GM12873 (cell line): ENCODE data around the gene LRIF1.

Experiments used
- TF ChIP-seq, protein P1 (sequence below): IDR thresholded peaks from 2 replicates; pipeline ENCODE4 v1.5.1; 2012; ENCODE audit warnings: low read depth, mild to moderate bottlenecking, moderate library complexity, low read length, control low read depth; ENCODE audit not compliant: insufficient read depth; ENCODE audit errors: missing control alignments

The LRIF1 gene

DNA sequence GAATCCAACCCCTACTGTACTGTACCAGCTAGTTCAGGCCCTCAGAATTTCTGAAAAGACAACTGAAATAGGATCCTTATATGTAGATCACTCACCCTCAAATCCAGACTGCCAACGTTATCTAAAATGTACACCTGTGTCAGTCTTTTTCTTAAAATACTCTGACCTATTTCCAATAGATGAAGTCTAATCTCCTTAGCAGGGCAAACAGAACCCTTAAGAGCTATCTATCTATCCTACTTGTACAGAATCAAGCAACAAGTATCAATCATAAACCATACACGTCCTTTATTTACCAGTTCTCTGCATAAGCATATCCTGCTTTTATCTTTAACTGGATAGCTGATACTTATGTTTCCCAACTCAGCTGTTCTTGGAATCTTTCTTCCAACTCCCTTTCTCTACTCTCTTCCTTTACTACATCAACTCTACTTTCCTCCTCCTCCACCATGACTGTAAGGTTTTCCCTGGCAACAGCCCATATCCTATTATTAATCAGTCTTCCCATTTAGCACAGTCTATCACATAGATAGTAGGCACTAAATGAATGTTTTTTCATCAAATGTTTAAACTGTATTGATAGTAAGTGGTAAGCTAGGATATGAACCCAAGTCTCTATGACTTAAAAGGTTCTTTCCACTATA is 2.8 kb downstream of the LRIF1 start:
- TF ChIP-seq, protein P1, sequence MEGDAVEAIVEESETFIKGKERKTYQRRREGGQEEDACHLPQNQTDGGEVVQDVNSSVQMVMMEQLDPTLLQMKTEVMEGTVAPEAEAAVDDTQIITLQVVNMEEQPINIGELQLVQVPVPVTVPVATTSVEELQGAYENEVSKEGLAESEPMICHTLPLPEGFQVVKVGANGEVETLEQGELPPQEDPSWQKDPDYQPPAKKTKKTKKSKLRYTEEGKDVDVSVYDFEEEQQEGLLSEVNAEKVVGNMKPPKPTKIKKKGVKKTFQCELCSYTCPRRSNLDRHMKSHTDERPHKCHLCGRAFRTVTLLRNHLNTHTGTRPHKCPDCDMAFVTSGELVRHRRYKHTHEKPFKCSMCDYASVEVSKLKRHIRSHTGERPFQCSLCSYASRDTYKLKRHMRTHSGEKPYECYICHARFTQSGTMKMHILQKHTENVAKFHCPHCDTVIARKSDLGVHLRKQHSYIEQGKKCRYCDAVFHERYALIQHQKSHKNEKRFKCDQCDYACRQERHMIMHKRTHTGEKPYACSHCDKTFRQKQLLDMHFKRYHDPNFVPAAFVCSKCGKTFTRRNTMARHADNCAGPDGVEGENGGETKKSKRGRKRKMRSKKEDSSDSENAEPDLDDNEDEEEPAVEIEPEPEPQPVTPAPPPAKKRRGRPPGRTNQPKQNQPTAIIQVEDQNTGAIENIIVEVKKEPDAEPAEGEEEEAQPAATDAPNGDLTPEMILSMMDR, result no peak

DNA sequence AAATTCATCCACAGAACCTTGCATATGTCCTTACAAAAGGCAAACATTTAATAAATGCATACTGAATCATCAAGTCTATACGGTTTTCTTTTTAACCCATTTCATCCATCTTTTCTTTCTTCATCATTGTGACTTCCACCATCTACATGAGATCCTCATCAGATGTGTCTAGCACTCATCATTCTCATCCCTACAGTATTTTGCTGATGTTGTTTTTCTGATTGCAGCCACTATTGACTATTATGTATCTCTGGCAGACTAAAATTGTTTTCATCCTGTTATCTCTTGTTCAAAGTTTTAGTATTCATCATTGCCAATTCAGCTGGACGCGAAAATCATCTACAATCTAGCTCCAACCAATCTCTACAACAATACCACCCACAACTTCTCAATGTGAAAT is 5.9 kb downstream of the LRIF1 start:
- TF ChIP-seq, protein P1, result no peak

DNA sequence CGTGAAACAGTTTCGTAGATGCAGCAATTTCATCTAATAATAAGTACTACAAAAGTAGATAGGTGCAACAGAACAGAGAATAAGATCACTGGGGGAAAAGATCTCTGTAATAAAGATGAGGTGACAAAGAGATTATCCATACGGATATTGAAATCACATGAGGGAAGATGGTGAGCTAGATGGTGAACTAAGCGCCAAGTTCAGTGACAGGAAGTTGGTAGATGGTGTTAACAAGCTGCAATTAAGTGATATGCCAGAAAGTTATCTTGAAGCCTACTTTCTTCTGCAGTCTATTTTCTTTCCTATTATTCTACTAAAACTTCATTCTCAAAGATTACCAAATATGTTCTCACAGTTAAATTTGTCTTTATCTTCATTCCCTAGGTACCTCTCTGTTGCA is 7.1 kb downstream of the LRIF1 start:
- TF ChIP-seq, protein P1, result no peak

DNA sequence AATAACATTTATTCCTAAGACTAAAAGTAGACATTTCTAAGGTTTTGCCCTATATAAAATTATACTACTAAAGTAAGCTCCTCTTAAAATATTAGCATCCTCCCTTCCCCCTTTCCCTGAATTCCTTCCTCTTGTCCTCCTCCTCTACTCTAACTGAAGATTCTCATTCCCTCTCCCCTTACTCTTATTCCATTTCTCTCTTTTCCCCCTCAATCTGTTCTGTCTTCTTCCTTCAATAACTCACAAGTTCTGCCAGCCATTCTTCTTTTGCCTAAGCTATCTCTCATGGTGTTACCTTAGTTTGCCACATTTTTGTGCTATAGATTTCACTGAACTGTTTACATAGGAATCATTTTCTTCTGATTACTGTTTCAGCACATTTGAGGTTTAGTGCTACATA is 10.7 kb downstream of the LRIF1 start:
- TF ChIP-seq, protein P1, result no peak

DNA sequence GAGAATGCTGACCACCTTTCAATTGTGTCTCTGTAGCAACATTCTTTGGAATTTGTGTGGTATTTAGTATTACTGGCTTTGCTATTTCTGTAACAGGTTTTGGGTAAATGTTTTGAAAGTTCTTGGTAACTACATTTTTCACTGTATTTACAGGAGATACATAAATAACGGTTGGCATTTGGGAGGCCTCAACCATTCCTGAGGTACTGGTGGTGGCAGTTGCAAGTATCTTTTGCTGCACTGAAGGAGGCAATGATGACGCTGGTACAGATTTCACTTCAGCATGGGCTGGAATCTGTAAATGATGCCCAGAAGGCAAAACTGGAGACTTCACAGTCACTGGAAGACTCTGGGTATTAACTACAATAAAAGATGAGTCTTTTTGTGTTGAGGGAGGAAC is 11.7 kb downstream of the LRIF1 start:
- TF ChIP-seq, protein P1, result no peak

DNA sequence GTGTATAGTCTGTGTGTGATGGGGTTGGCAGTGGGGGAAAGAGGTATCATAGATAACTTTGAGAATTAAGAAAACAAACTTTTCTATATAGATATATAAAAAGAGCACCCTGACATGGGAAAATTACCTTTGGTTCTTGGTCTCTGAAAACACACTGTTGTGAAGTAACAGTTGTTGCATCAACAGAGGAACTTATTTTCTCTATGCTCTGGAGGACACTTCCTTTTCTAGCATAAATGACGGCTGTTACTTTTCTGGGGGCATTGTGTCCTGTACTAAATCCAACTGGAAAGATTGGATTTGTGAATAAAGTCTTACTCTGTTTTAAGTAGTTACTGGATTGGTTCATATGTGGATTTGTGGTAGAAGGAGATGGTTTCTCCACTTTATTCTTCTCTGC is 12.6 kb downstream of the LRIF1 start:
- TF ChIP-seq, protein P1, result no peak

DNA sequence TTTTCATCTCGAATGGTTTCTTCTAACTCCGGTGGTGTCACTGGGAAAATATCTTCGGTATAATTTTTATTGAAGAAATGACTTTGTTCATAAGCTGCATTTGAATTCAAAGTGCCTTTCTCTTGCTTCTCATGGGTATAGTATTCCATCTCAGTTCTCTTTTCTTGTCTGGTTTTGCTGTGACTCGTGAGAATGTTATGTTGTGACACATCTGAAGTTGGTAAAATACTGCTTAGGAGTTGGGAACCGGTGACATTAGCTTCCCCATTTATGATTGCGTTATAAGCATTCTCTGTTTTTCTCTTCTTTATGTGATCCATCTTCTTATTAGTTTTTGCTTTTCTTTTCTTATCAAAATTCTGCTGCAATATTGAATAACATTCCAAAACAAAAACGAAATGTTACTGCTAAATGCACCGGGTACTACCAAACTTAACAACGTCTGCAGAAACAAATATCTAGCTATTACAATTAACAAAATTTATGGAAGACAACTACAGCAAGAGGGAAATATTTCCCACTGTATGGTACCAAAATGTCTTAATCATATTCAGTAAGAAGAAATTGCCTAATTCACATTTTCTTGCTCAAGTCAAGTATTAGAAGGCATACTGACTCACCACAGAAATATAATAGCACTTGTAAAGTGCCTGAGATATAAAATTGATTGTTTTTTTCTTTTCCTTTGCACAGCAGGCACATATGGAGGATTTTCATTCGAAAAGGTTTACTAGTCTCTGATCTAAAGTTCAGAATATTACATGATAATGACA is 15.5 kb downstream of the LRIF1 start:
- TF ChIP-seq, protein P1, result no peak
